DND-41 (cell line): ENCODE data around the gene PTH.

Experiments used
- ATAC-seq: fragments of 200-7000 bp; cut with Tn5 transposase; 3 replicates; pipeline ENCODE4 v1.9.1; 2021; ENCODE audit warnings: low read depth; ENCODE audit not compliant: insufficient read depth
- DNase-seq: peaks from one replicate; pipeline ENCODE4 v3.0.0-alpha.2; 2020
- H2AFZ ChIP-seq: 2 replicates; pipeline ENCODE4 v1.6.0; 2012; ENCODE audit warnings: low read depth, low read length
- H3K27ac ChIP-seq: 2 replicates; pipeline ENCODE4 v1.5.1; 2012; ENCODE audit warnings: low read length, inconsistent platforms
- H3K27me3 ChIP-seq: fragments of 200-600 bp; sonication (generic); 2 replicates; pipeline ENCODE4 v1.6.0; 2012; ENCODE audit warnings: low read length, mild to moderate bottlenecking, inconsistent platforms; ENCODE audit not compliant: insufficient read depth, poor library complexity
- H3K36me3 ChIP-seq: 2 replicates; pipeline ENCODE4 v1.5.1; 2012; ENCODE audit warnings: low read length, inconsistent platforms; ENCODE audit not compliant: insufficient read depth
- H3K4me1 ChIP-seq: 2 replicates; pipeline ENCODE4 v1.5.1; 2012; ENCODE audit warnings: mild to moderate bottlenecking, low read length; ENCODE audit not compliant: insufficient read depth
- H3K4me2 ChIP-seq: 2 replicates; pipeline ENCODE4 v1.6.0; 2012; ENCODE audit warnings: mild to moderate bottlenecking, moderate library complexity, low read length, inconsistent platforms; ENCODE audit not compliant: insufficient read depth
- H3K4me3 ChIP-seq, 2 experiments: fragments of 200-600 bp in 1 of 2; shearing (Covaris generic) in 1 of 2; 2 replicates each; pipeline ENCODE4 v1.5.1; 2012 to 2016; ENCODE audit warnings: inconsistent platforms in 2 of 2, low read length in 2 of 2, mild to moderate bottlenecking in 2 of 2, low read depth in 1 of 2, moderate library complexity in 1 of 2
- H3K79me2 ChIP-seq: 2 replicates; pipeline ENCODE4 v1.6.0; 2012; ENCODE audit warnings: low read length, inconsistent platforms; ENCODE audit not compliant: insufficient read depth
- H3K9ac ChIP-seq: 2 replicates; pipeline ENCODE4 v1.6.0; 2012; ENCODE audit warnings: low read depth, mild to moderate bottlenecking, inconsistent platforms, low read length, moderate library complexity
- H3K9me3 ChIP-seq: 2 replicates; pipeline ENCODE4 v1.5.1; 2012; ENCODE audit warnings: low read length, moderate library complexity, mild to moderate bottlenecking, inconsistent platforms; ENCODE audit not compliant: insufficient read depth, severe bottlenecking
- H4K20me1 ChIP-seq: 2 replicates; pipeline ENCODE4 v1.6.0; 2012; ENCODE audit warnings: low read length; ENCODE audit not compliant: insufficient read depth
- EZH2 ChIP-seq: IDR thresholded peaks from 3 replicates; pipeline ENCODE4 v1.6.1; 2012; ENCODE audit warnings: borderline replicate concordance, low read depth, mild to moderate bottlenecking, moderate library complexity, low read length, inconsistent platforms; ENCODE audit not compliant: severe bottlenecking
- TF ChIP-seq, protein P1 (sequence below): IDR thresholded peaks from 2 replicates; pipeline ENCODE4 v1.5.1; 2012; ENCODE audit warnings: borderline replicate concordance, low read length, moderate library complexity, mild to moderate bottlenecking; ENCODE audit not compliant: poor library complexity, severe bottlenecking; ENCODE audit errors: extremely low read depth

PTH gene

DNA sequence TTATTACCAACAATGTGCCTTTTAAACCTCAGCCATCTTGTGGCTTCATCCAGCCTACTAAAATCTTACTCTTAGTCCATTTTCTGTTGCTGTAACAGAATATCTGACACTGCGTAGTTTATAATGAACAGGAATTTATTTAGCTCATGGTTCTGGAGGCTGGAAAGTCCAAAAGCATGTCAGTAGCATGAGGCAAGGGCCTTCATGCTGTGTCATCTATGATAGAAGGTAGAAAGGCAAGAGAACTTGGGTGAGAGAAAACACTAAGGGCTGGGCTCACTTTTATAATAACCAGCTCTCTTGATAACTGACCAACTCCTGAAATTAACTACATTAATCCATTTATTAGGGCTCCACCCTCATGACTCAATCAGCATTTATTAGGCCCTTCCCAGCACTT lies 46.3 kb downstream of the PTH start:
- peaks cover 3% of the 10 kb centered on the region; the same call in 1 of the 2 replicates for H3K4me1 ChIP-seq
- DNase-seq (no peak), ATAC-seq (no peak)
- H2AFZ ChIP-seq, result no peak overlapping the region
- no peak overlapping the region for H3K27ac ChIP-seq
- peaks cover 14% of the 10 kb centered on the region for H4K20me1 ChIP-seq
- H3K27me3 ChIP-seq, result no peaks in the 10 kb centered on the region
- H3K9me3 ChIP-seq, result no peaks in the 10 kb centered on the region
- H3K9ac ChIP-seq, result no peak overlapping the region
- TF ChIP-seq, protein P1, sequence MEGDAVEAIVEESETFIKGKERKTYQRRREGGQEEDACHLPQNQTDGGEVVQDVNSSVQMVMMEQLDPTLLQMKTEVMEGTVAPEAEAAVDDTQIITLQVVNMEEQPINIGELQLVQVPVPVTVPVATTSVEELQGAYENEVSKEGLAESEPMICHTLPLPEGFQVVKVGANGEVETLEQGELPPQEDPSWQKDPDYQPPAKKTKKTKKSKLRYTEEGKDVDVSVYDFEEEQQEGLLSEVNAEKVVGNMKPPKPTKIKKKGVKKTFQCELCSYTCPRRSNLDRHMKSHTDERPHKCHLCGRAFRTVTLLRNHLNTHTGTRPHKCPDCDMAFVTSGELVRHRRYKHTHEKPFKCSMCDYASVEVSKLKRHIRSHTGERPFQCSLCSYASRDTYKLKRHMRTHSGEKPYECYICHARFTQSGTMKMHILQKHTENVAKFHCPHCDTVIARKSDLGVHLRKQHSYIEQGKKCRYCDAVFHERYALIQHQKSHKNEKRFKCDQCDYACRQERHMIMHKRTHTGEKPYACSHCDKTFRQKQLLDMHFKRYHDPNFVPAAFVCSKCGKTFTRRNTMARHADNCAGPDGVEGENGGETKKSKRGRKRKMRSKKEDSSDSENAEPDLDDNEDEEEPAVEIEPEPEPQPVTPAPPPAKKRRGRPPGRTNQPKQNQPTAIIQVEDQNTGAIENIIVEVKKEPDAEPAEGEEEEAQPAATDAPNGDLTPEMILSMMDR, result no peak
- TF ChIP-seq EZH2, result no peak
- no peak overlapping the region for H3K4me3 ChIP-seq
- H3K79me2 ChIP-seq, result peaks cover 83% of the 10 kb centered on the region
- no peak overlapping the region for H3K4me2 ChIP-seq
- H3K36me3 ChIP-seq, result no peaks in the 10 kb centered on the region

DNA sequence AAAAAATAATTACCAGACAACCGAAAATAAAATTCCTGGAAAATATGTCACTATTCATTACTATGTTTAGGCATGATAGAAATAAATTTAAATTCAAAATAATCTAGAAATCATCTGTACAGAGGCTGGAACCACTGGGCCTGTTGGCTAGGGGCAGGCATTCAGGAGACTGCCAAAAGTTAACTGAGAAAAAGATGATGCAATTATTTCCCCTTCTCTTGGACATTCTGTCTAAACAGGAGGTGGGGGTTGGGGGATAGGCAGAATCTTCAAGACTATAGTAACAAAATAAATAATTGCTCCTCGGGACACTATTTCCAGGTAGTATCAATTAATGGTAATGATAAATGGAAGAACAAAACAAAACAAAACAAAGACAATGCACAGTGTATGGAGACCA lies 46.9 kb downstream of the PTH start:
- ATAC-seq, result no peak
- Histone ChIP-seq H3K9me3 (no peaks in the 10 kb centered on the region), H3K4me2 (no peak overlapping the region), H3K27ac (no peak overlapping the region), H3K9ac (no peak overlapping the region), H3K36me3 (no peaks in the 10 kb centered on the region), H3K79me2 (peaks cover 77% of the 10 kb centered on the region), H2AFZ (no peak overlapping the region), H3K4me3 (no peak overlapping the region), H3K27me3 (no peaks in the 10 kb centered on the region), H4K20me1 (peaks cover 14% of the 10 kb centered on the region), H3K4me1 (peaks cover 3% of the 10 kb centered on the region; the same call in 1 of the 2 replicates)
- no peak for DNase-seq
- no peak for TF ChIP-seq EZH2
- TF ChIP-seq, protein P1, result no peak

- H3K9ac ChIP-seq, result no peak overlapping the region
- ATAC-seq (no peak), DNase-seq (no peak)
- H3K4me3 ChIP-seq, result no peak overlapping the region
- H2AFZ ChIP-seq, result no peak overlapping the region
- H4K20me1 ChIP-seq, result peaks cover 14% of the 10 kb centered on the region
- peaks cover 60% of the 10 kb centered on the region for H3K79me2 ChIP-seq
- H3K36me3 ChIP-seq, result no peaks in the 10 kb centered on the region
- no peaks in the 10 kb centered on the region for H3K9me3 ChIP-seq
- peaks cover 3% of the 10 kb centered on the region; the same call in 1 of the 2 replicates for H3K4me1 ChIP-seq
- H3K27ac ChIP-seq, result no peak overlapping the region
- H3K27me3 ChIP-seq, result no peaks in the 10 kb centered on the region
- TF ChIP-seq, protein P1, result no peak
- no peak for TF ChIP-seq EZH2
- no peak overlapping the region for H3K4me2 ChIP-seq
These were observed 49.4 kb downstream of the PTH start for GRCh38 chr11:13446444-13446843.

GRCh38 chr11:13445588-13445987 lies 50.2 kb downstream of the PTH start:
- no peak overlapping the region for H3K9ac ChIP-seq
- H3K79me2 ChIP-seq, result peaks cover 52% of the 10 kb centered on the region
- no peaks in the 10 kb centered on the region for H3K36me3 ChIP-seq
- no peak overlapping the region for H3K4me2 ChIP-seq
- no peak overlapping the region for H2AFZ ChIP-seq
- H3K27ac ChIP-seq, result no peak overlapping the region
- no peaks in the 10 kb centered on the region for H3K27me3 ChIP-seq
- ATAC-seq, result no peak
- H3K9me3 ChIP-seq, result no peaks in the 10 kb centered on the region
- DNase-seq, result no peak
- TF ChIP-seq, protein P1, result no peak
- no peak for TF ChIP-seq EZH2
- H3K4me3 ChIP-seq, result no peak overlapping the region
- H3K4me1 ChIP-seq, result peaks cover 3% of the 10 kb centered on the region; the same call in 1 of the 2 replicates
- H4K20me1 ChIP-seq, result peaks cover 8% of the 10 kb centered on the region
